Measurements from ENCODE around the gene APRT.

The APRT gene

GRCh38 chr16:88760424-88761142 lies 51.1 kb downstream of the APRT start:
- DNase-seq (no peak), ATAC-seq (ENCODE audit: insufficient read depth, low read depth) (no peak)
- Histone ChIP-seq H3K36me3 (ENCODE audit: insufficient read depth, low read length) (peaks cover 40% of the 10 kb centered on the region), H4K20me1 (ENCODE audit: insufficient read depth, low read length) (peaks cover 93% of the 10 kb centered on the region), H3K4me2 (ENCODE audit: insufficient read depth, low read length) (no peak overlapping the region), H3K9me3 (ENCODE audit: insufficient read depth, low read length, severe bottlenecking) (no peaks in the 10 kb centered on the region), H3K4me3 (ENCODE audit: low read depth in 1 of 2, low read length in 2 of 2) (no peak overlapping the region), H3K4me1 (ENCODE audit: insufficient read depth, low read length) (no peaks in the 10 kb centered on the region), H3K9ac (ENCODE audit: low read depth, low read length) (no peak overlapping the region), H2AFZ (ENCODE audit: low read depth, low read length) (no peak overlapping the region), H3K79me2 (ENCODE audit: insufficient read depth, low read length) (peaks cover 93% of the 10 kb centered on the region), H3K27me3 (ENCODE audit: insufficient read depth, low read length, poor library complexity) (no peaks in the 10 kb centered on the region), H3K27ac (ENCODE audit: low read length) (no peak overlapping the region)
- no peak for TF ChIP-seq CTCF (IDR thresholded peaks at IDR 0.05; ENCODE audit: borderline replicate concordance, extremely low read depth, low read length, poor library complexity, severe bottlenecking)
- no peak for TF ChIP-seq EZH2 (IDR thresholded peaks at IDR 0.05; ENCODE audit: borderline replicate concordance, low read depth, low read length, severe bottlenecking)

GRCh38 chr16:88759976-88760350 lies 51.8 kb downstream of the APRT start:
- Histone ChIP-seq H3K27ac (ENCODE audit: low read length) (no peak overlapping the region), H3K4me2 (ENCODE audit: insufficient read depth, low read length) (no peak overlapping the region), H3K27me3 (ENCODE audit: insufficient read depth, low read length, poor library complexity) (no peaks in the 10 kb centered on the region), H3K4me1 (ENCODE audit: insufficient read depth, low read length) (no peaks in the 10 kb centered on the region), H3K9me3 (ENCODE audit: insufficient read depth, low read length, severe bottlenecking) (no peaks in the 10 kb centered on the region), H3K36me3 (ENCODE audit: insufficient read depth, low read length) (peaks cover 36% of the 10 kb centered on the region), H3K4me3 (ENCODE audit: low read depth in 1 of 2, low read length in 2 of 2) (no peak overlapping the region), H4K20me1 (ENCODE audit: insufficient read depth, low read length) (peaks cover 95% of the 10 kb centered on the region), H3K79me2 (ENCODE audit: insufficient read depth, low read length) (peaks cover 94% of the 10 kb centered on the region), H3K9ac (ENCODE audit: low read depth, low read length) (no peak overlapping the region), H2AFZ (ENCODE audit: low read depth, low read length) (no peak overlapping the region)
- TF ChIP-seq CTCF (IDR thresholded peaks at IDR 0.05; ENCODE audit: borderline replicate concordance, extremely low read depth, low read length, poor library complexity, severe bottlenecking), result no peak
- no peak for TF ChIP-seq EZH2 (IDR thresholded peaks at IDR 0.05; ENCODE audit: borderline replicate concordance, low read depth, low read length, severe bottlenecking)
- ATAC-seq (ENCODE audit: insufficient read depth, low read depth), result no peak
- DNase-seq, result no peak
